GM21786 (cell line): Measurements from ENCODE around the gene MCF2L2.

Experiments
- ATAC-seq: cut with Tn5 transposase; IDR thresholded peaks from one replicate; pipeline ENCODE4 v1.9.1; 2021; ENCODE audit not compliant: unreplicated experiment

Gene MCF2L2

DNA sequence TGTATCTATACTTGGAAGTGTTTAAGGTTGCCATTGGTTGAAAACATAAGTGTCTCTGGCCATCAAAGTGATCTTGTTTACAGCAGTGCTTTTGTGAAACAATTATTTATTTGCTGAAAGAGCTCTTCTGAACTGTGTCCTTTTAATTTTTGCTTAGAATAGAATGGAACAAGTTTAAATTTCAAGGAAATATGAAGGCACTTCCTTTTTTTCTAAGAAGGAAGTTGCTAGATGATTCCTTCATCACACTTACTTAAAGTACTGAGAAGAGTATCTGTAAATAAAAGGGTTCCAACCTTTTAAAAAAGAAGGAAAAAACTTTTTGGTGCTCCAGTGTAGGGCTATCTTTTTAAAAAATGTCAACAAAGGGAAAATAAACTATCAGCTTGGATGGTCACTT lies 155.6 kb downstream of the MCF2L2 start:
- no peak for ATAC-seq

DNA sequence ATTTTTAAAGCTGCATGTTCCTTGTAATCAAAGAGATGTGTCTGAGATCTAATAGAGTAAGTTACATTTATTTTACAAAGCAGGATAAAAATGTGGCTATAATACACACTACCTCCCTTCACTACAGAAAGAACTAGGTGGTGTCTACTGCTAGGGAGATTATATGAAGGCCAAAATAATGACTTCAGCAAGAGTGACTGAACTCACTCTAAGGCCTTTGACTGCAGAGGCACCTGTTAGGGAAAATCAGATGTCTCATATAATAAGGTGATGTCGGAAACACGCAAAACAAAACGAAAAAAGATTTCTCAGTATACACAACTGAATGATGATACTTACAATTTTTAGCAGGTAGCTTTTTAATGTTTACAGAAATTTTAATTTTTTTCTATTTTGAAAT lies 156.3 kb downstream of the MCF2L2 start:
- ATAC-seq = no peak

DNA sequence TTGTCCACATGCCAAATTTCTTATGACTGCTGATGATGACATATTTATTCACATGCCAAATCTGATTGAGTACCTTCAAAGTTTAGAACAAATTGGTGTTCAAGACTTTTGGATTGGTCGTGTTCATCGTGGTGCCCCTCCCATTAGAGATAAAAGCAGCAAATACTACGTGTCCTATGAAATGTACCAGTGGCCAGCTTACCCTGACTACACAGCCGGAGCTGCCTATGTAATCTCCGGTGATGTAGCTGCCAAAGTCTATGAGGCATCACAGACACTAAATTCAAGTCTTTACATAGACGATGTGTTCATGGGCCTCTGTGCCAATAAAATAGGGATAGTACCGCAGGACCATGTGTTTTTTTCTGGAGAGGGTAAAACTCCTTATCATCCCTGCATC lies 158.1 kb downstream of the MCF2L2 start:
- ATAC-seq = no peak

DNA sequence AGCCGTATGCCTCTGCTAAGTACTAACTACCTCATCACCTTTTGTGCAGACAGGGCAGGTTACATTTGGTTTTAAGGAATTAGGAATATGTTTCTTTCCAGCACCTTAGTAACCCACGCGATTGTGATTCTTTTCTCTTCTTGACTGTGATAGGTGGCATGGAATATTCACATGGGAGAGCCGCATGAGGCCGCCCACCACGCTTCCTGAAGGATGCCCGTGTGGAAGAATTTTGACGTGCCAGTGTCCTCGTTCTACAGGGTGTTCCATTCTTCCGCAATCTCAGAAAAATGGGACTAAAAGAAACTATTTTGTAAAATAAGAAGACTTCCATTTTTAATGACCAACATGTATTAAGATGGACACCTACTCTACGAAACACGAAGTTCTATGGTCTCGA lies 159.1 kb downstream of the MCF2L2 start:
- no peak for ATAC-seq

DNA sequence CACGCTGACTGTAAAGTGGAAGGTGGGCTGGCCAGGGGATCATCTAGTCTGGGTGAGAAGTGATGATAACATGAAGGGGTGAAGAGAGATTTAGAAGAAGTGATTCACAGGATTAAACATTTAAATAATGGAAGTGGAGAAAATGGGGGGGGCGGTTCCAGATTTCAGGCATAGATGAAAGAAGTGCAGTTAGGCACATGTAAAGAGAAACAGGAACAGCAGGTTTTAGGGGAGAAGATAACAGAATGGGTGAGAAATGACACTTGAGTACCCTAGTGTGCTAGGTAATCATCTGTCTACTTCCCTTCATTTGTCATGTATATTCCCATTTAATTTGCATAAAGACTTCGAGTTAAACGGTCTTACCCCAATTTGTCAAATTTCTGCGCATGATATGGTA lies 160.1 kb downstream of the MCF2L2 start:
- no peak for ATAC-seq

DNA sequence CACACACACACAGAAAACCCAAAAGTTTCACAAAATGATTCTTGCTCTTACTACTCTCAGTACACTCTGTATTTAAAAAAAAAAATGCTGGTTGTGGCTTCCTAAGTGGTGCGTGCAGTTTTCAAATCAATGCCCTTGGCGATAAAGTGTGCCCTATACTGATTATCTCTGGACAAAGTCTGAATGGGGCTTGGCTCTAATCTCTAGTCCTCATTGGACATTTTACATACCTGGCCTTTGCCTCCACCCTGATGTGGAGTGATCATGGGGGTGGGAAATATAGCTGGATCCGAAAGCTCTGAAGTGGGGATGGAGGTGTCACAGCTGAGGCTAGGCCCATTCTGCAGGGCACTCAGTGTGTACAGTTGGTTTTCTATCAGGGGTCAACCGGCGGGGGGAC lies 161.3 kb downstream of the MCF2L2 start:
- no peak for ATAC-seq

DNA sequence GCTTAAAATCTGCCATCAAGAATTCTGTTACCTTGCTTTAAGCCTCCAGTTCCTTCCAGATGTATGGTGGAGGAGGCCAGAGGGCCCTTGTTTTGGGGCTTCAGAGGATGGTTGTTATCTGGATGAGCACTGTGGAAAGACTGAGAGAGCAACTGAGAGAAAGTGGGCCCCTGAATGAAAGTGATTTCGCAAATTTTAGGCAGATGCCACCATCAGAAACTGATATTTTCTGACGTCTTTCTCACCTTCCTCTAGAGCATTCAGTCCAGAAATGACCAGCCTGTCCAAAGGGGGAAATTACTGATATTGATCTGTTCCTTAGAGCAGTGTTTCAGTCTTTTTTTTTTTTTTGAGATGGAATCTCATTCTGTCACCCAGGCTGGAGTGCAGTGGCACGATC lies 162.0 kb downstream of the MCF2L2 start:
- no peak for ATAC-seq

DNA sequence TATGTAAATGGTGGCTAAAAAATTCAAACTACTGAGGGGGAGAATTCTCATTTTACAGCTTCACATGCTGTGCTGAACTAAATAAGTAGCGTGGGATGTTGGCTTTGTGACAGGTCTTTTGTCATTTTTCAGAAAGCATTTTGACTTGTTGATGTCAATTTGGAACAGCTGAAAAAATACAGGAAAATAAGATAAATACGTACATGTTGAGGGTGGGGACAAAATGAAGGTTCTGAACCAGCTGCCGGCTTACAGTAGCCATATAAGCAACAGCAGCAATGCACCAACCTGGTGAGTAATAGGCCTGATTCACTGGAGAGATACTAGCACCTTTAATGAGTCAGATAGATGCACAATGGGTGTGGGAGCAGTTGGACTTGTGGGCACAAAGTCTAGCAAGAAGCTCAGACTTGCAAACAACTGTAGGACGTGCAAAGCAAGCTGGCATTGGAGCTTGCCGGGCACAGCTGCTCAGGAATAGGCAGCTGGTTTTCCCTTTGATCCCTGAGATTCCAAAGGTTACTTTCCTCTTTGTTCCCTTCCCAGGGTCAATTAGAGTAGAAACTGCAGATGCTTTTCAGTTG lies 162.5 kb downstream of the MCF2L2 start:
- ATAC-seq = no peak

DNA sequence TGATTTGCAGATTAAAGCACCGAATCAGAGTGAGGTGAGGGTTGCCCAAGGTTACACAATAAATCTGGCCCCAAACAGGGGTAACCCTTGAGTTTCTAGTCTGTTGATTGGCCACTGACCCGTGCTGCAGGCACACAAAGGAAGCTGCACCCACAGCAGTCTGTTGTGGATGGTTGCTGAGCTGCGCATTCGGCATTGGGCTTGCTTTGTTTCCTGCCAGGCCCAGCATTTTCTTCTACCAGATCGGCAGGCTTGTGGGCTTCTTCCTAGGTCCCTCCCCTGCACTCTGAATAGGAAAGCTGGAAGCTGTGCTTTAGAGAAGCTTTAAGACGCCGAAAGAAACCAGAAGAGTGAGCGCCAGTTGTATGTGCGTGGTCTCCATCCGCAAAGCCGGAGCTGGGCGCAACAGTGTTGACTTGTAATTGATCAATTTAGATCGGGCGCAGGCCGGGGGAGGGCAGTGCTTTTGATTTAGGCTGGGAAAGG lies 163.2 kb downstream of the MCF2L2 start:
- no peak for ATAC-seq

DNA sequence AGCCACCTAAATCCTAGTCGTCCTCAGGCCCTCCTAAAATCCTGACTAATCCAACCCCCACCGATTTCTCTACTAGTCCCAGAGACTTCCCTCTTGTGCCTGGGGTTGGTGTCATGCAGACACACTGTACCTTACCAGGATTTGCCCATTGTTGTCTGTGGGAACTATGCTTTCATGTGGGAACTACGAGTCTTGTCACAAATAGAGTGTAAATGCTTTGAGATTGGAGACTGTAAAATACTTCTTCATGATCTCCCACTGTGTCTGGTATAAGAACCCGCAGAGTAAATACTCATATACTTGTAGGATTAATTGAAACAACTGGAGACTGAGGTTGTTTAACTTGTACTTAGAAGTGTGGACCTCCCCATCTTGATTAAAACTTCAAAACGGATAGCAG lies 164.2 kb downstream of the MCF2L2 start:
- no peak for ATAC-seq

DNA sequence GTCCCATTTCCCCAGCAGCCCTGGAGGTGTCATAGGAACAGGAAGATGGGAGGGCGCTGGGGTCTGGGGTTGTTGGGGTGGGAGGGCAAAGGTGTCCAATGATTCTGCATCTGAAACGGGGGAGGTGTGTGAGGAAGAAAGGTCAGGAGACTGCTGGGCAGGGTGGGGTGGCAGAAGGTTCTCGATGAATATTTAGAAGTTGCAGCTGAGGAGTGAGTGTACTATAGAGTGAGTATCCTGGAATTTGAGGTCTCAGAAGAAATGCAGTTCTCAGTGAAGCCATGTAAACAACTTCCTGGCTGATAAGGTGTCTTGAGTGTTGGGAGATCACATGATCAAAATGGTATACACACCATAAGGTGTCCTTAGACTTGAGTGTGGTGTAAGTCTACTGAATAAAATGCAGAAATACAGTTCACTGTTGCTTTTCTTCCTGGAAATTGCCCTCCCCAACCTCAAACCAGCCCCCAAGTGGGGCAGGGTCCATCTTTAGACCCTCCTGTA lies 165.5 kb downstream of the MCF2L2 start:
- ATAC-seq = no peak

DNA sequence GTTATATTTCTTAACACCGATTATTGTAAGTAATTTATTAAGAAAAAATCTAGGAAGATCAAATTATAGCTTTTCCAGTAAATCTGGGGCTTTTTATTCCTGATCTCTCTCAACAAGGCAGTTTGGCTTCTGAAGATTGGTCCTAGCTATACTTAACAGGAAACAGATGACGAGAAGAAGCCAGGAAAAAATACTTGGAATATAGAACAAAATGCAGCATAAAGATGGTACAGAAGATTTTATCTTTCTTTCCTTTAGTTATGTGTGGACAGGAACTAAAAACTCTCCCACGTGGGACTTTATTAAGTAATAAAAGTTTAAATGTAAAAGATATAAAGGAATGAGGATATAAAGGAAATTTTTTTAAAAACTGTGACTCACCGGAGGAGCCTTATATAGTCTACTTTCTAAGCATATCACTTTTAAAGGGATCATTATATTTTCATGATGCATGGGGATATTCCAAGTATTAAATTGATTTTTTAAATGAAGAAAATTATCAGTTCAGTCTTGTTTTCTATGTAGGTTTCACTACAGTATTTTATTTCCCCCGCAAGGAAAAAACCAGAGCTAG lies 167.2 kb downstream of the MCF2L2 start:
- no peak for ATAC-seq

DNA sequence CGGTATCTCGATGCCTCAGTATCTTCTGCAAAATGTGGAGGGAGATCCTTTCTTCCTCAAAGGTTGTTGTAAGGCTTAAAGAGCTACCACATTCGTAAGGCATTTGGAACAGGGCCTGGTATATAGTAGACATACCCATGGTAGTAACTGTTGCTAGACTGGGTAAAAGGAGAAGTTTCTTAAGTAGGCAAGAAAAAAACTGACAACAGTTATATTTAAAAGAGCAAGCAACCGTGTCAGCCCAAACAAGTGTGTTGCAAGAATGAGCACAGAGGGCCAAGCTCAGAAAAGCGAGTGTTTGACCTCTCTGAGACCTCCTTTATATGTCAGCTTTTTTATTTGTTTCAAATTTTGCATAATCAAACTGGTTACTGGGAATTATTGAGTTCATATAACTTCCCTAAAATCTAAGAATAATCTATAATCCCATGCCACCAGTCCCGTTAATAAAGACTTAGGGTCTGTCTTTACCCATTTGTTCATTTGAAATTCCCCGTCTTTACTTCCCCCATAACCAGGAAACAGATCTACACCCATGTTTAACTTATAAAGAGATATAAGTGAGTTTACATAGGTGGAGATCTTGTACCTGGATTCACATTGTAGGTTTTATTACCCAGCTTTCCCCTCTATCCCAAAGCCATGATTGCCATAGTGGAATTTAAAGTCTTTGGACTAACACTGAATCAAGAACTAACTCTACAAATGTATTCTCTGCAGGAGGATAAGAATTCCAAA lies 168.1 kb downstream of the MCF2L2 start:
- no peak for ATAC-seq

DNA sequence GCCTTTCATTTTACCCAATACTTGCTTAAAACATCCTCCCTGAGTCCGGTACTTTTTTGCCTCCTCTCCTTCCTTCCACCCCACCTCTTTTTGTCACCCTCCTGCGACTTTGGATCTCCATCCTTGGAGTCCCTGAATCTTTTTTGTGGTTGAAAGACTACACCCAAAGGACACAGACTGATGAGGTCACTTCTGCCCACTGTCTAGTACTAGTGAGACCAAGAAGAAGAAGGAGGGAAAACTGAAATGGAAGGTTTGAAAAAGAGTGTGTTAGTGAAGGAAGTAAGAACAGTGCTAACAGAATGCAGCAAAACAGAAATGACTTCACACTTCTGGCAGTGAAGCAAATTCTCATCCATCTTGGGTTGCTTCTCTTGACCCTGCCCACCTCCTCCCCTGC lies 168.8 kb downstream of the MCF2L2 start:
- no peak for ATAC-seq

DNA sequence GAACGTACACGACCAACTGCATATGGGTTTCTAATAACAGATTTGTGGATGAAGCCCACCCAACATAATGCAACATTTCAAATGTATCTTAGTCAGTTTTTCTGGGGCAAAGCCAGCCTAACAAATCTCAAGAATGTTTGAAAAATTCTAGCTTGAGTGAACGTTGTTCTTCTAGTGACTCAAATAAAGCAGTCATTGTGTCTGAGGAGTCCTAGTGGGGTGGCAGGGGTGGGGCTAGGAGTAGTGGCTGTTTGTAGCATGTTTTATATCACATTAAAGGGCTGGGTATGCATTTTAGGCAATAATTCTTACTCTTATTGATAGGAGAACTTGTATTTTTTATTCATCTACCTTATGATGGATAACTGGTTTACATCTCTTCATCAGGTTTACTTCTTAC lies 169.3 kb downstream of the MCF2L2 start:
- ATAC-seq = no peak

DNA sequence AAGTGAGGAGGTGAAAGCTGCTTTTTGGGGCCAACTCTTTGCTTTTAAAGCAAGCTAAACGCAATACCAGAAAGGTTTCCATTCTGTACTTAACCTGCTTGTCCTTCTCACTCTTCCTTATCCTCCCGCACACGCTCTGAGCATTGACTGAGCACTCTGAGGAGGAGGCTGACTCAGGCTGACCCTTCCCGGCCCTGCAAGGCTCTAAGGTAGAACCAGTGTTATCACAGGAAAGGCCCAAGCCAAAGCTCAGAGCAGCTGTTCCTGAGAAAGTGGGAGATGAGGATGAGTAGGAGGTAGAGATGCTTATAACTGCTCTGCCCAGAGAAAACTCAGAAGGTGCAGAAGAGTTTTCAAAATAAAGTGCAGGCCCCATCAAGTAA lies 173.1 kb downstream of the MCF2L2 start:
- ATAC-seq = no peak

DNA sequence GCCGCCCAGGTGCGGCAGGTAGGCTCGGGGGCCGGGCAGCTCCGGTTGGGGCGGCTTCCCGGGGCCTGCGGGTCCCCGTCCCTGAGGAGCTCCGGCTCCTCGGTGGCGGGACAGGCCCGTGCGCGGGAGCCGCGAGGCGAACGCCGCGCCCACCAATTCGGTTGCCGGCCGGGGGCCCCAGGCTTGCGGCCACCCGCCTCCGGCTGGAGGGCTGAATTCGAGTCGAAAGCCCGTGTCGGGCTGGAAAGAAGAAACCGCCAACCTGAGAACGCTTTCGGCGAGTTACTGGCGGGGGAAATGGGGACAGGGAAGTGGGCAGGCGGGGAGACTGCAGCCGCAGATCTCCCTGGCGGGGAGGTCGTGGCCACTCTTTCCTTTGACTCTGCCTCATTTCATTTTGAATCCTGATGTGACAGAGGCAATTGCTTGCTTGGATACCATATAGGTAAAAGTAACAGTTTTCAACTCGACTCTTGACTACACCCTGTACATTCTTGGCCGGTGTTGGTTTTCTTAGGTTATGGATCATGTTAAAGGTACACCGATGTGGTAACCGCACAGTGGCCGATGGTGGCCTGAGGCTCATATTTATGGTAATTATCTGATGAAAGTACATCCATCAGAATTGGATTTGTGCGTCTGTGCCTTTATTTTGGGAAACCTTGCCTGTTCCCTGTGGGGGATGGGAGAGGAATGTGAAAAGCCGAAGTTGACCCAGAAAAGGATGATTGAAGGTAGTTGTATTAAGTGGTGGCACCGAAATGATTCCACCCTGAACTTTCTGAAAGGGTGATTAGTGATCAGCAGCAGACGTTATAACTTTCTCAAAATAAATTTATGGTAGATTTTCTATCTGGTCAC lies 173.7 kb downstream of the MCF2L2 start:
- ATAC-seq = no peak

DNA sequence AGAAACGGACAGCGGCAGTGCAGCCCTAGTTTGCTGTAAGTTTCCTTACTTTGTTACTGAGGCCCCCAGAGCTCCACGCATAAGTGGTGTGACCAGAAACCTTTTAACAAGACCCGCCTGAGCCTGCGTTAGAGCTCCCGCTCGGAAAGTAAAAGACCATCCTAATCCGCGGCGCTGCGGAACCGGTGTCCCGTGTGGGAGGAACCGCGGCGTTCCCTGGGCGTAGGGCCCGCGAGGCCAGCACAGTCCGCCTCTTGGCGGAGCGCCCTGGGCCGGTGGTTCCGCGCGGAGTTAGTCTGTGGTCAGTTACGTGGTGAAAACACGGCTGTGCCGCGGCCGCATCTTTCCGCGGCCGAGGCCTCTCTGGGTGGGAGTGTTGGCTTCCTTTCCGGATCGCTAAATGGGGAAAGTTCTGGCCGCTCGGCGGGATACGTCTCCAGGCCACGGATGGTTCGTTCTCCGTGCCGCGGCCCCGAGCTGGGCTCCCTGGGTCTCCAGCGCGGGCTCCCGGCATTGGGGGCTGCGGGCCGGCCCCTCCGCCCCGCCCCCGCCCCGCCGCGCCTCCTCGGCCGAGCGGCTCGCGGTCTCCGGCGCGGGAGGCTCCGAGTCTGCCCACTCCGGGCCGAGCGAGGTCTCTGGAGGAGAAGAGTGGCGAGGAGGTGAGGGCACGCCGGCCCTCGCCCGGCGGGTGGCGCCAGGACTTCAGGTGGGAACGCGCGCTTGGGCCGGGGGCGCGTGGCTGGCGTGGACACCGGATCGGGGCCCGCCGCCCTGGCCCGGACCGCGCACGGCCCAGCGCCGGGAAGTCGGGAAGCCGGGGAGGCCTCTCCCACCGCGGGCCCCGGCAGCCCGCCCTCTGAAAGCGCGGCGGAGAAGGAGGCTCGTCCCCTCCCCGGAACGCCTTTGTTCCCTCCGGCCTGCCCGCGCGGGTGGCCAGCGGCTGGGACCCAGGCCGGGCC lies 174.6 kb downstream of the MCF2L2 start:
- ATAC-seq = no peak

DNA sequence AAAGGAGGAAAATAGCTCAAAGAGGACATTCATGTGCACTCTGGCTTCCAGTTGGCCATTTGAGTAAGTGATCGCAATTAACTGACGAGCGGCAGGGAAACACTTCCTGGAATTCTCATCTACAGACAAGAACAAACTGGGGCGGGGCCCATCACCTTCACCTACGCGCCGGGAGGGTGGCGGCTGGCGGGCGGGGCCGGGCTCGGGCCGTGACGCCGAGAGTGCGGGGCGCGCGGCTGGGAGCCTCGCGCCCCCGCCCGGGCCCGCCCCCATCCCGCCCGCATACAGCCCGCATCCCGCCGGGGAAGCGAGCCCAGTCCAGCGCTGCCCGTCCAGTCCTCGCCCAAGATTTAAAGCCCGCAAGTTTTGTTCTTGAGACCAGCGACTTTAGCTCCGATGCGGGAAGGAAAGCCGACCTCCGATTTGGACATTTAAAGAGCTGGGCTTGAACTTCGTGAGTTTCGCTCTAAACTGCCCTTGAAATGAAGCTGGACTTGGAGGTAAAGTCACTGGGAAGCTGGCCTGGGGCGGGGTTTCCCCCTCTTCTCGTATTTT lies 175.4 kb downstream of the MCF2L2 start, which contains the start of gene B3GNT5:
Gene B3GNT5 (plus strand): TSS at position 281 of the 555 bp plus-strand sequence. CDS start 16,546 bp downstream, outside the sequence.
- no peak for ATAC-seq
